Uterus (tissue), 2 donors: ENCODE data around the gene TSPAN18.

Experiments
- CTCF ChIP-seq, 4 experiments: fragments of 200-600 bp in 2 of 4; fragments of 450-650 bp in 2 of 4; sonication (generic) in 2 of 4; IDR thresholded peaks; one replicate each; pipeline ENCODE4 v1.5.1; 2016 to 2019; ENCODE audit warnings: antibody characterized with exemption in 4 of 4, mild to moderate bottlenecking in 2 of 4, moderate library complexity in 1 of 4
- POLR2A ChIP-seq, 2 donors: fragments of 450-650 bp; IDR thresholded peaks; one replicate each; pipeline ENCODE4 v1.6.1; 2016; ENCODE audit warnings: antibody characterized with exemption in 2 of 2, mild to moderate bottlenecking in 1 of 2, moderate library complexity in 1 of 2

DNA sequence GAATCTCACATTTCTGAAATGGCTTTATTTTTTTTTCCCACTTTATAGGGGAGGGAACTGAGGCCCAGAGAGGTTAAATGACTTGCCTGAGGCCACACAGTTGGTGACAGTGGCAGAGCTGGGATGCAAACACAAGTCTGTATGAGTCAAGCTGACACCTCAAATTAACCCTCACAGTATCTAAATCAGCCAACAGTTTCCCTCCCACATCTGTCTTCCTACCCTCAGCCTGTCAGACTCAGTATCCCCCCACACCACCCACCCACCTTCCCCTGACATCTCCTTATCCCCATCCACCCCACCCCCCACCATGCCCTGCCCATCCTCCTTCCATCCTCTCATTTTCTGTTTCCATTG lies 128.7 kb downstream of the TSPAN18 start:
- TF ChIP-seq CTCF (IDR thresholded peaks at IDR 0.05): no peak
- TF ChIP-seq POLR2A (IDR thresholded peaks at IDR 0.05): no peak
